ENCODE results near the gene PACSIN1. TPM values are rescaled to one million over a fixed set of nuclear protein-coding genes. Genes with fewer than 3 reads are reported as not detected.

Gene PACSIN1
- total RNA-seq, 1 experiment from 2014 or later: 7.0 TPM

GRCh38 chr6:34423254-34423653 lies 42.6 kb upstream of the PACSIN1 start:
- Histone ChIP-seq H3K79me2 (ENCODE audit: insufficient read depth, low read length) (peaks cover 9% of the 10 kb centered on the region; the same call in 1 of the 2 replicates), H3K4me1 (ENCODE audit: insufficient read depth, low read length) (no peaks in the 10 kb centered on the region), H4K5ac (ENCODE audit: insufficient read length, low read depth, low read length) (no peak overlapping the region), H3K4ac (ENCODE audit: low read depth, low read length) (no peak overlapping the region), H3K27me3 (ENCODE audit: insufficient read depth, low read length) (no peaks in the 10 kb centered on the region), H3K23ac (ENCODE audit: insufficient read length, low read depth, low read length) (no peak overlapping the region), H2AK5ac (ENCODE audit: insufficient read length, low read length) (no peak overlapping the region), H2BK20ac (ENCODE audit: low read depth, low read length, poor library complexity, severe bottlenecking) (no peak overlapping the region), H3K9me3 (ENCODE audit: control insufficient read depth, low read depth, low read length) (no peaks in the 10 kb centered on the region), H2AFZ (ENCODE audit: low read length) (no peak overlapping the region), H3K9ac (ENCODE audit: extremely low read depth, insufficient read length, low read length) (no peak overlapping the region), H4K20me1 (ENCODE audit: control insufficient read depth, insufficient read depth, insufficient read length) (no peaks in the 10 kb centered on the region), H3K79me1 (ENCODE audit: insufficient read depth, low read depth, low read length, poor library complexity, severe bottlenecking) (peaks cover 6% of the 10 kb centered on the region), H4K91ac (ENCODE audit: insufficient read length, low read depth, low read length) (no peak overlapping the region), H4K8ac (replicated peaks; ENCODE audit: insufficient read length, low read depth, low read length) (no peak overlapping the region), H3K23me2 (ENCODE audit: insufficient read length, low read depth, low read length, poor library complexity, severe bottlenecking) (peaks cover 5% of the 10 kb centered on the region), H2BK15ac (ENCODE audit: low read depth, low read length) (no peak overlapping the region), H2BK120ac (ENCODE audit: low read depth, low read length, poor library complexity, severe bottlenecking) (no peak overlapping the region), H3K14ac (ENCODE audit: insufficient read depth, low read length) (no peak overlapping the region), H3K27ac (ENCODE audit: insufficient read length, low read depth, low read length) (no peak overlapping the region), H2BK5ac (ENCODE audit: insufficient read length, low read length) (no peak overlapping the region), H3K18ac (ENCODE audit: insufficient read length, low read depth, low read length) (no peak overlapping the region), H3T11ph (ENCODE audit: low read length) (no peak overlapping the region), H2BK12ac (ENCODE audit: insufficient read length, low read depth, low read length) (no peak overlapping the region), H3K56ac (ENCODE audit: insufficient read length, low read depth, low read length) (no peak overlapping the region), H3K4me2 (ENCODE audit: insufficient read depth, insufficient read length, low read length) (no peak overlapping the region)
- H3K4me1 Mint-ChIP-seq: peaks cover 20 to 21% of the 10 kb centered on the region in 2 experiments
- TF ChIP-seq, protein P1, sequence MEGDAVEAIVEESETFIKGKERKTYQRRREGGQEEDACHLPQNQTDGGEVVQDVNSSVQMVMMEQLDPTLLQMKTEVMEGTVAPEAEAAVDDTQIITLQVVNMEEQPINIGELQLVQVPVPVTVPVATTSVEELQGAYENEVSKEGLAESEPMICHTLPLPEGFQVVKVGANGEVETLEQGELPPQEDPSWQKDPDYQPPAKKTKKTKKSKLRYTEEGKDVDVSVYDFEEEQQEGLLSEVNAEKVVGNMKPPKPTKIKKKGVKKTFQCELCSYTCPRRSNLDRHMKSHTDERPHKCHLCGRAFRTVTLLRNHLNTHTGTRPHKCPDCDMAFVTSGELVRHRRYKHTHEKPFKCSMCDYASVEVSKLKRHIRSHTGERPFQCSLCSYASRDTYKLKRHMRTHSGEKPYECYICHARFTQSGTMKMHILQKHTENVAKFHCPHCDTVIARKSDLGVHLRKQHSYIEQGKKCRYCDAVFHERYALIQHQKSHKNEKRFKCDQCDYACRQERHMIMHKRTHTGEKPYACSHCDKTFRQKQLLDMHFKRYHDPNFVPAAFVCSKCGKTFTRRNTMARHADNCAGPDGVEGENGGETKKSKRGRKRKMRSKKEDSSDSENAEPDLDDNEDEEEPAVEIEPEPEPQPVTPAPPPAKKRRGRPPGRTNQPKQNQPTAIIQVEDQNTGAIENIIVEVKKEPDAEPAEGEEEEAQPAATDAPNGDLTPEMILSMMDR (conservative IDR thresholded peaks at IDR 0.05): no peak
- peak overlapping the region in 2 of 3 experiments; percentile 88 to 93; a peak in 5 of 7 replicates for H3K27ac Mint-ChIP-seq
- no peaks in the 10 kb centered on the region for H3K27me3 Mint-ChIP-seq (ENCODE audit: low read depth)
- no peaks in the 10 kb centered on the region; a peak in 1 of 5 replicates for H3K9me3 Mint-ChIP-seq
- H3K36me3 Mint-ChIP-seq (ENCODE audit: insufficient read depth in 1 of 3, low read depth in 3 of 3): peaks cover 58 to 75% (median 73%) of the 10 kb centered on the region in 3 experiments
- H3K4me3 Mint-ChIP-seq: peak overlapping the region; percentile 99; a peak in 4 of 5 replicates
- no CpG with 5 or more reads among the region's 5 CpGs for WGBS (ENCODE audit: extremely low coverage, insufficient read length, low lambda C conversion rate)
- no peak for DNase-seq
